Calu3 (cell line): ENCODE results near the gene PHF2. TPM values are rescaled to one million over a fixed set of nuclear protein-coding genes. Genes with fewer than 3 reads are reported as not detected.
"Not testable (repeated sequence)": the region's sequence is repeated elsewhere in the genome, so short reads cannot be mapped to it uniquely, and the experiment has no call there.

Experiments used
- BruUV-seq: library from RNA; stranded (reverse); fragments of 400-500 nt; replicated peaks from 2 replicates; lab custom pipeline; 2021; lab: Mats Ljungman, UMichigan
- CTCF ChIA-PET: fragments of 300-600 bp; sonication (Branson Sonifier 250); formaldehyde crosslinking; loops from one replicate; lab custom pipeline; 2022; ENCODE audit warnings: antibody characterized with exemption; lab: Charles Lee
- DNase-seq: peaks from one replicate; pipeline ENCODE4 v3.0.0; 2022
- H3K27ac Mint-ChIP-seq: one replicate; pipeline ENCODE4 v1.8.0; 2022; ENCODE audit warnings: mixed read lengths; ENCODE audit not compliant: unreplicated experiment
- H3K27me3 Mint-ChIP-seq: one replicate; pipeline ENCODE4 v1.8.0; 2022; ENCODE audit warnings: mixed read lengths; ENCODE audit not compliant: unreplicated experiment
- H3K36me3 Mint-ChIP-seq: one replicate; pipeline ENCODE4 v1.8.0; 2022; ENCODE audit warnings: mild to moderate bottlenecking, moderate library complexity, mixed read lengths; ENCODE audit not compliant: insufficient read depth, unreplicated experiment
- H3K4me1 Mint-ChIP-seq: one replicate; pipeline ENCODE4 v1.8.0; 2022; ENCODE audit warnings: mild to moderate bottlenecking, low read depth, mixed read lengths; ENCODE audit not compliant: unreplicated experiment
- H3K4me3 Mint-ChIP-seq: one replicate; pipeline ENCODE4 v1.8.0; 2022; ENCODE audit warnings: mild to moderate bottlenecking, low read depth, moderate library complexity, mixed read lengths; ENCODE audit not compliant: unreplicated experiment
- H3K9me3 Mint-ChIP-seq: one replicate; pipeline ENCODE4 v1.8.0; 2022; ENCODE audit warnings: low read depth, mixed read lengths; ENCODE audit not compliant: unreplicated experiment
- intact Hi-C: fragments of 100-400 bp; cut with micrococcal nuclease; formaldehyde crosslinking; loops from one replicate; pipeline ENCODE4 v1.10.0; 2022; ENCODE audit not compliant: unreplicated experiment
- total RNA-seq: library from RNA; stranded (reverse); gene quantifications from 2 replicates; pipeline ENCODE4 v1.2.3, GENCODE V29; 2022
- TF ChIP-seq, protein P1 (sequence below): fragments of 200-600 bp; IDR thresholded peaks from one replicate; pipeline ENCODE4 v1.8.0; 2022; ENCODE audit warnings: antibody characterized with exemption; ENCODE audit not compliant: unreplicated experiment

PHF2 gene
- total RNA-seq, 1 experiment from 2014 or later, result 13.9 TPM

DNA sequence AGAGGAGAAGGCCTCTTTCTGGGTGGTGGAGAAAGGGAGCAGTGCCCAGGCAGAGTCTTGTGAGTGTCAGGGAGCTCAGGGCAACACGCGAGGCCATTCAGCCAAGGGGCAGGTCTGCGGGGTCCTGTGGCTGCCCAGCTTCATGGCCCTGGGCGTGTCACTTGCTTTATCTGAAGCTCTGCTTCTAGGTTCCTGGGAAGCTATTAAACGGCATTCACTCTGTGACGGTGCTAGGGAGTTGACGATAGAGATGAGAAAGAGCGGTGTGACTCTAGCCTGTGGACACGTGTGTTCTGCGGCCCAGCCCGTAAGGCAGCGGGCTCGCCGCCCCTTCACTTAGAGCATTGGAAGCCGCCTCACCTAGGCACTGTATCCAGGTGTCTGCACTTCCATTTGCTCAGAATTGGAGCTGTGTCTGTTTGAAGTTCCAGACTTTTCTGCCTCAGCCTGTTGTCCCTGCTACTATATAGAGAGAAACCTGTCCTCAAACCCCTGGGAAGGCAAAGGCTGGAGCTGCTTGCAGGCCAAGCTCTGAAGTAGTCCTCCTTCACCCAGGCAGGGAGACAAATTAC, 88.3 kb downstream of the PHF2 start:
- no peak overlapping the region for H3K4me3 Mint-ChIP-seq
- BruUV-seq, result no TSS peak
- H3K36me3 Mint-ChIP-seq, result no peaks in the 10 kb centered on the region
- intact Hi-C loops, result no loop called here
- no peak for DNase-seq
- TF ChIP-seq, protein P1, sequence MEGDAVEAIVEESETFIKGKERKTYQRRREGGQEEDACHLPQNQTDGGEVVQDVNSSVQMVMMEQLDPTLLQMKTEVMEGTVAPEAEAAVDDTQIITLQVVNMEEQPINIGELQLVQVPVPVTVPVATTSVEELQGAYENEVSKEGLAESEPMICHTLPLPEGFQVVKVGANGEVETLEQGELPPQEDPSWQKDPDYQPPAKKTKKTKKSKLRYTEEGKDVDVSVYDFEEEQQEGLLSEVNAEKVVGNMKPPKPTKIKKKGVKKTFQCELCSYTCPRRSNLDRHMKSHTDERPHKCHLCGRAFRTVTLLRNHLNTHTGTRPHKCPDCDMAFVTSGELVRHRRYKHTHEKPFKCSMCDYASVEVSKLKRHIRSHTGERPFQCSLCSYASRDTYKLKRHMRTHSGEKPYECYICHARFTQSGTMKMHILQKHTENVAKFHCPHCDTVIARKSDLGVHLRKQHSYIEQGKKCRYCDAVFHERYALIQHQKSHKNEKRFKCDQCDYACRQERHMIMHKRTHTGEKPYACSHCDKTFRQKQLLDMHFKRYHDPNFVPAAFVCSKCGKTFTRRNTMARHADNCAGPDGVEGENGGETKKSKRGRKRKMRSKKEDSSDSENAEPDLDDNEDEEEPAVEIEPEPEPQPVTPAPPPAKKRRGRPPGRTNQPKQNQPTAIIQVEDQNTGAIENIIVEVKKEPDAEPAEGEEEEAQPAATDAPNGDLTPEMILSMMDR, result no peak
- CTCF ChIA-PET, result no interaction called here
- no peak overlapping the region for H3K27ac Mint-ChIP-seq
- no peaks in the 10 kb centered on the region for H3K4me1 Mint-ChIP-seq
- no peaks in the 10 kb centered on the region for H3K27me3 Mint-ChIP-seq
- H3K9me3 Mint-ChIP-seq, result no peaks in the 10 kb centered on the region

DNA sequence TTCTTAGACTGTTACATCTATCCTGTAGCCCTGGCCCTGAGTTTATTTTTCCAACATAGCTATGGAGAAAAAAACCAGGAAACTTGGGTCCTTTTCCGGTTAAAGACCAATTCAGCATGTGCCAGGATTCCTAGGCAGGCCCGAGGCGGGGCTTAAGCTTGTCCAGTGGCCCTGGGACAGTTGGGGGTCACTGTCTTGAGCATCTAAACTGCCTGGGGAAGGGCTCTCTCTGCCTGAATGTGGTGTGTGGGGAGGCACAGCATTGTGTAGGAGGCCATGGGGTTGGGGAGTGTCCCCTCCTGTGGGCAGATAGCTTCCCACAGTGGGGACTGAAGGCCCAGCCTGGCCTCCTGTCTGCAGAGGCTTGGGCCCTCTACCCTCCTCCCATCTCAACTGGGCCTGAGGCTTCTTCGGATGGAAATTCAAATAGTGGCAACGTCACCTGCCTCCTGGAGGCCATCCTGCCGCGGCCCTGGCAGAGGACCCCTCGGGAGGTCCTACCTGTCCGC, 88.8 kb downstream of the PHF2 start:
- CTCF ChIA-PET, result no interaction called here
- Mint-ChIP-seq H3K27ac (no peak overlapping the region), H3K4me3 (no peak overlapping the region), H3K9me3 (no peaks in the 10 kb centered on the region), H3K27me3 (no peaks in the 10 kb centered on the region), H3K36me3 (no peaks in the 10 kb centered on the region), H3K4me1 (no peaks in the 10 kb centered on the region)
- DNase-seq, result no peak
- BruUV-seq, result no TSS peak
- intact Hi-C loops, result no loop called here
- TF ChIP-seq, protein P1, result no peak

DNA sequence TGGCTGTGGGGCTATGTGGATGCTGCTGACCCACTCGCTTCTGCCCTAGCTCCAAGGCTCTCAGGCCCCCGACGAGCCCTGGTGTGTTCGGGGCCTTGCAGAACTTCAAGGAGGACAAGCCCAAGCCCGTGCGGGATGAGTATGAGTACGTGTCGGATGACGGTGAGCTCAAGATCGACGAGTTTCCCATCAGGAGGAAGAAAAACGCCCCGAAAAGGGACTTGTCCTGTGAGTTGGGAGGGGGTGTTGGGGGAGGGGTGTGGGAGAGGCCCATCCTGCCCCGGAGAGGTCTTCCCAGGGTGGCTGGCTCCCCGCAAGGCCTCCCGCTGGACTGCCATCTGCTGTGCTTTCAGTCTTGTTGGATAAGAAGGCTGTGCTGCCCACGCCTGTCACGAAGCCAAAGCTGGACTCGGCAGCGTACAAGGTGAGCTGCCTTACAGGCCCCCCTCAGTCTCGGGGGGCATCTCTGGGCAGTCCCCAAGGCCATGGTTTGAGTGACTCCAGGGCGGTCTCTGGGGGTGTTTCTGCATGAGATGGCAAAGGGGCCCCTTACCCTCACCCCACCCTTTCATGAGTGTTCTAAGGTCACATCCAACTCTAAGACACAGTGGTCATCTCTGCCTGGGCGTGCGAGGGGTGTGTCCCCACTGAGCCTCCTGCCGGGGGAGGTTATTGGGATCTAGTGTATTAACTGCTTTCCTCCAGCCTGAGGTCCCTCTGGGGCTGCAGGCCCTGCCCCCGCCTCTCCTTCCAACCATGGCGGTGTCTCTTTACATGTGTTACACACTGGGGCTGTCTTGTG, 89.5 kb downstream of the PHF2 start:
- no peak for DNase-seq
- Mint-ChIP-seq H3K27ac (no peak overlapping the region), H3K4me1 (no peaks in the 10 kb centered on the region), H3K9me3 (no peaks in the 10 kb centered on the region), H3K36me3 (no peaks in the 10 kb centered on the region), H3K27me3 (no peaks in the 10 kb centered on the region), H3K4me3 (no peak overlapping the region)
- intact Hi-C loops, result no loop called here
- BruUV-seq, result no TSS peak
- CTCF ChIA-PET, result no interaction called here
- TF ChIP-seq, protein P1, result no peak

DNA sequence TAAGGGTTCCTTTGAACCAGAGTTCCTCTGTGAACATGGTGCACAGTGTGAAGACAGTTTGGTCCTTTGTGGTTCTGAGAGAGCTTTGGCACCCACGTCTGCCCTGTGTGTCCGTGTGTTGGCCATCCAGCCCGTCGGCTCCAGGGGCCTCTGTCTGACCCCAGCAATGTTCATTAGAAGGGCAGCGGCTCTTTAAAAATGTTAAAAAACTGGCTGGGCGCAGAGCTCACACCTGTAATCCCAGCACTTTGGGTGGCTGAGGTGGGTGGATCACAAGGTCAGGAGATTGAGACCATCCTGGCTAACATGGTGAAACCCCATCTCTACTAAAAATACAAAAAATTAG, 90.0 kb downstream of the PHF2 start:
- H3K4me3 Mint-ChIP-seq, H3K4me1 Mint-ChIP-seq, BruUV-seq, intact Hi-C loops, H3K27ac Mint-ChIP-seq, H3K36me3 Mint-ChIP-seq, CTCF ChIA-PET, DNase-seq, H3K27me3 Mint-ChIP-seq, H3K9me3 Mint-ChIP-seq: not testable (repeated sequence)

DNA sequence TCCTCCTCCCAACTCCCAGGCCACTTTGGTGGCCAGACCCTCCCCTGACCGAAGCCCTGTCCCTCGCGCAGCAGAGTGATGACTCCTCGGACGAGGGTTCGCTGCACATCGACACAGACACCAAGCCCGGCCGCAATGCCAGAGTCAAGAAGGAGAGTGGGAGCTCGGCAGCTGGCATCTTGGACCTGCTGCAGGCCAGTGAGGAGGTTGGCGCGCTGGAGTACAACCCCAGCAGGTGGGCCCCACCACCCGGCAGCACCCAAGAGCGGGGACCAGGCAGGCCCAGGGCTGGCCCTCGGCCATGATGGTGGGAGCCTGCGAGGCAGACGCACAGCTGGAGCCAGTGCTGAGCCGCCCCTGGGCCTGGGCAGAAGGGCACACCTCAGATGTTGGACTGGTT, 90.6 kb downstream of the PHF2 start:
- H3K27me3 Mint-ChIP-seq, result no peaks in the 10 kb centered on the region
- no peak for DNase-seq
- BruUV-seq, result no TSS peak
- no peak overlapping the region for H3K27ac Mint-ChIP-seq
- no peak overlapping the region for H3K4me3 Mint-ChIP-seq
- TF ChIP-seq, protein P1, result no peak
- CTCF ChIA-PET, result no interaction called here
- no peaks in the 10 kb centered on the region for H3K4me1 Mint-ChIP-seq
- intact Hi-C loops, result no loop called here
- H3K9me3 Mint-ChIP-seq, result no peaks in the 10 kb centered on the region
- H3K36me3 Mint-ChIP-seq, result no peaks in the 10 kb centered on the region
